IMR-90 (cell line): ENCODE data around the gene STARD6. TPM values are rescaled to one million over a fixed set of nuclear protein-coding genes. Genes with fewer than 3 reads are reported as not detected.
"Not testable (repeated sequence)": the region's sequence is repeated elsewhere in the genome, so short reads cannot be mapped to it uniquely, and the experiment has no call there.

Experiments used
- ATAC-seq: fragments of 200-7000 bp; cut with Tn5 transposase; 2 replicates; pipeline ENCODE4 v1.9.1; 2020; ENCODE audit warnings: low read depth, mild to moderate bottlenecking, moderate library complexity
- BruUV-seq: library from RNA; stranded (reverse); fragments of 400-500 nt; replicated peaks from 2 replicates; lab custom pipeline; 2021; lab: Mats Ljungman, UMichigan
- CTCF ChIA-PET: fragments of 300-600 bp; formaldehyde crosslinking; extraction: SDS; loops from one replicate; lab custom pipeline; 2021; ENCODE audit warnings: antibody characterized with exemption; lab: Yijun Ruan, JAX
- POLR2A ChIA-PET: fragments of 300-600 bp; sonication (Branson Sonifier 250); formaldehyde crosslinking; loops from one replicate; lab custom pipeline; 2022; ENCODE audit warnings: antibody characterized with exemption; ENCODE audit not compliant: unreplicated experiment; lab: Charles Lee
- DNase-seq: peaks from one replicate; pipeline ENCODE4 v3.0.0; 2013
- H2AFZ ChIP-seq: replicated peaks from 2 replicates; pipeline ENCODE3; 2013; ENCODE audit warnings: low read length, mild to moderate bottlenecking; ENCODE audit not compliant: poor library complexity
- H2AK5ac ChIP-seq: 2 replicates; pipeline ENCODE4 v1.6.1; 2013; ENCODE audit warnings: low read depth, low read length, inconsistent platforms
- H2AK9ac ChIP-seq: replicated peaks from 2 replicates; pipeline ENCODE3; 2013; ENCODE audit warnings: mild to moderate bottlenecking, low read depth, low read length, moderate library complexity; ENCODE audit not compliant: poor library complexity
- H2BK120ac ChIP-seq: 2 replicates; pipeline ENCODE4 v1.6.1; 2013; ENCODE audit warnings: low read depth, low read length, inconsistent platforms
- H2BK15ac ChIP-seq: 3 replicates; pipeline ENCODE4 v1.6.1; 2013; ENCODE audit warnings: low read depth, low read length, inconsistent platforms
- H2BK20ac ChIP-seq: 2 replicates; pipeline ENCODE4 v1.6.1; 2013; ENCODE audit warnings: low read depth, mild to moderate bottlenecking, inconsistent platforms, low read length, moderate library complexity
- H2BK5ac ChIP-seq: 2 replicates; pipeline ENCODE4 v1.6.1; 2013; ENCODE audit warnings: mild to moderate bottlenecking, low read depth, low read length, inconsistent platforms; ENCODE audit not compliant: poor library complexity, severe bottlenecking
- H3K14ac ChIP-seq: replicated peaks from 2 replicates; pipeline ENCODE4 v1.6.1; 2013; ENCODE audit warnings: low read depth, low read length, inconsistent platforms
- H3K18ac ChIP-seq: 2 replicates; pipeline ENCODE4 v1.6.1; 2013; ENCODE audit warnings: low read depth, low read length, control low read depth
- H3K23ac ChIP-seq: 2 replicates; pipeline ENCODE4 v1.6.1; 2013; ENCODE audit warnings: low read depth, low read length, inconsistent platforms
- H3K27ac ChIP-seq: 2 replicates; pipeline ENCODE4 v1.5.1; 2013; ENCODE audit warnings: mild to moderate bottlenecking, control low read depth, low read length; ENCODE audit not compliant: insufficient read depth
- H3K27me3 ChIP-seq: 2 replicates; pipeline ENCODE4 v1.6.1; 2013; ENCODE audit warnings: low read length; ENCODE audit not compliant: control insufficient read depth, insufficient read depth
- H3K36me3 ChIP-seq: 2 replicates; pipeline ENCODE4 v1.6.1; 2013; ENCODE audit warnings: low read length, mixed read lengths; ENCODE audit not compliant: control insufficient read depth, insufficient read depth
- H3K4ac ChIP-seq: 2 replicates; pipeline ENCODE4 v1.6.1; 2013; ENCODE audit warnings: low read depth, low read length, inconsistent platforms
- H3K4me1 ChIP-seq: 2 replicates; pipeline ENCODE4 v1.6.1; 2013; ENCODE audit warnings: low read length, mixed read lengths; ENCODE audit not compliant: control insufficient read depth, insufficient read depth
- H3K4me2 ChIP-seq: 2 replicates; pipeline ENCODE4 v1.6.1; 2013; ENCODE audit warnings: low read depth, mild to moderate bottlenecking, control low read depth, low read length, moderate library complexity
- H3K4me3 ChIP-seq: 2 replicates; pipeline ENCODE4 v1.5.1; 2013; ENCODE audit warnings: low read depth, mild to moderate bottlenecking, control low read depth, low read length, moderate library complexity; ENCODE audit not compliant: insufficient read depth
- H3K56ac ChIP-seq: 2 replicates; pipeline ENCODE4 v1.6.1; 2013; ENCODE audit warnings: low read length, inconsistent platforms; ENCODE audit not compliant: insufficient read depth; ENCODE audit errors: extremely low read depth
- H3K79me1 ChIP-seq, 2 experiments: 2 replicates each; pipeline ENCODE4 v1.6.1; 2013; ENCODE audit warnings: low read length in 2 of 2, inconsistent platforms in 1 of 2, low read depth in 1 of 2
- H3K9ac ChIP-seq: 2 replicates; pipeline ENCODE4 v1.6.1; 2013; ENCODE audit warnings: low read depth, low read length, control low read depth
- H3K9me1 ChIP-seq: 2 replicates; pipeline ENCODE4 v1.6.1; 2013; ENCODE audit warnings: low read length, inconsistent platforms; ENCODE audit not compliant: insufficient read depth
- H3K9me3 ChIP-seq: 2 replicates; pipeline ENCODE4 v1.6.1; 2013; ENCODE audit warnings: low read length; ENCODE audit not compliant: control insufficient read depth, insufficient read depth
- H4K20me1 ChIP-seq: 2 replicates; pipeline ENCODE4 v1.6.1; 2013; ENCODE audit warnings: low read length, inconsistent platforms; ENCODE audit not compliant: insufficient read depth
- H4K5ac ChIP-seq: 2 replicates; pipeline ENCODE4 v1.6.1; 2013; ENCODE audit warnings: mild to moderate bottlenecking, low read depth, low read length, control low read depth
- H4K8ac ChIP-seq, 2 experiments: 2 replicates each; pipeline ENCODE4 v1.6.1; 2013; ENCODE audit warnings: low read depth in 2 of 2, low read length in 2 of 2, control low read depth in 1 of 2, inconsistent platforms in 1 of 2
- H4K91ac ChIP-seq: 2 replicates; pipeline ENCODE4 v1.6.1; 2013; ENCODE audit warnings: low read depth, low read length, inconsistent platforms; ENCODE audit not compliant: insufficient read depth
- WGBS, 2 experiments: methylation state at CpG; one replicate each; pipeline versions ENCODE4 v1.1.5 to v1.1.7; 2013; ENCODE audit warnings: missing lambda C conversion rate in 2 of 2; ENCODE audit not compliant: insufficient read length in 1 of 2; ENCODE audit errors: extremely low coverage in 2 of 2; 5-methylcytosine and 5-hydroxymethylcytosine counted together
- dilution Hi-C: fragments of 300-500 bp; cut with HindIII; formaldehyde crosslinking; loops from one replicate; pipeline ENCODE4 v1.14.3; 2018; ENCODE audit warnings: low sequenced_read_pairs; ENCODE audit not compliant: unreplicated experiment
- in situ Hi-C: fragments of 300-500 bp; cut with MboI; formaldehyde crosslinking; loops from 3 replicates; pipeline ENCODE4 v1.14.3; 2019; ENCODE audit warnings: low sequenced_read_pairs, inconsistent platforms, mixed read lengths
- intact Hi-C: fragments of 100-400 bp; cut with micrococcal nuclease; formaldehyde crosslinking; loops from 2 replicates; pipeline ENCODE4 v1.10.0; 2022
- polyA plus RNA-seq, 3 experiments: library from polyadenylated mRNA; depleted of rRNA; stranded (reverse); fragments of >200 nt; gene quantifications; 2 replicates each; pipeline ENCODE4 v1.2.3, GENCODE V29; 2012; ENCODE audit warnings: low replicate concordance in 1 of 3
- total RNA-seq: library from RNA; depleted of rRNA; stranded (reverse); fragments of >200 nt; gene quantifications from 2 replicates; pipeline ENCODE4 v1.2.3, GENCODE V29; 2012

Gene STARD6
- total and polyA plus RNA-seq, 2 of the 4 experiments (the other 2 are of a cell fraction) = not detected

- H3K4me3 ChIP-seq, H3K9me1 ChIP-seq, intact Hi-C loops, H3K4me2 ChIP-seq, H2BK120ac ChIP-seq, CTCF ChIA-PET, H3K27ac ChIP-seq, H2BK20ac ChIP-seq, H2AK9ac ChIP-seq, H2BK15ac ChIP-seq, in situ Hi-C loops, BruUV-seq, H3K9me3 ChIP-seq, DNase-seq, H3K18ac ChIP-seq, H4K8ac ChIP-seq, H2BK5ac ChIP-seq, H3K27me3 ChIP-seq, H4K20me1 ChIP-seq, H3K9ac ChIP-seq, POLR2A ChIA-PET, H3K4me1 ChIP-seq, H2AFZ ChIP-seq, ATAC-seq, H3K23ac ChIP-seq, H4K91ac ChIP-seq, H3K56ac ChIP-seq, H3K14ac ChIP-seq, H3K4ac ChIP-seq, dilution Hi-C loops, H3K79me1 ChIP-seq, H2AK5ac ChIP-seq, H3K36me3 ChIP-seq, H4K5ac ChIP-seq: not testable (repeated sequence)
- 80% methylated on average over 2 of the region's 8 CpGs; no CpG with 5 or more reads in 1 of the 2 experiments for WGBS, 2 experiments
Observed at GRCh38 chr18:54298991-54299390, 58.7 kb downstream of the STARD6 start.
